ENCODE data around the gene ZNF564.
"Not testable (repeated sequence)": the region's sequence is repeated elsewhere in the genome, so short reads cannot be mapped to it uniquely, and the experiment has no call there.

The ZNF564 gene

DNA sequence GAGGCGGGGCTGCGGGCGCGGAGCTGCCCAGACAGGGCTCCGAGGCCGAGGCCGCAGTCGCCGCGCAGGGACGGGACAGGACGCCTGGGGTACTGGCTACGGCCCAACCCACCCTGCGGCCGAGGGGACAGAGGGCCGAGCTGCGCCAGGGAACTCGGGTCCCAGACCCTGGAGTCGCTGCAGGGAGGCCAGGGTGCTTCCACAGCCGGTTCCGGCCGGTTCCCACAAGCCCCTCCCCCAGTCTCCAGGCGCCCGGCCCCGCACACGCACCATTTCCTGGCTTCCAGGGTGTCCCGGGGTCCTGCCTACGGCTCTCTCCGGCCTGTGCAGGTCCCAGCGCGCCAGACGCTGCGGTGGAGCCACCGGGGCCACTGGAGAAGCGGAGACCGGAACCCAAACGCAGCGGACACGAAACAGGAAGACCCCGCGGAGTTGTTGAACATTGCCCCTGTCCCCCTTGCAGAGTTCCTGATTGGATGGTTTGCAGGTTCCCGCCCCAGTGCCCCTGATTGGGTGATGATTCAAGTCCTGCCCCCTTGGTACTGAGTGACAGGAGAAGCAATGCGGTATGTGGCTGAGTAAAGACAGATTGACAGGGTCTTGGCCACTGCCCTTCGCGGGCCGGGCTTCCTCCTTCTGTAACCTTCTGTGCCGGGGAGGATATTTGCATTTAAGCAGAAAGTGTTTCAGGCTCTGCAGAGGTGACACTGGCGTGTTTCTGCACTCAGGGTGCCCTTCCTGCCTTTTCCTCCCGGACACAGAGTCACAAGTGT, at the start of gene ZNF564:
ZNF564 (minus strand) TSS at position 423 of the 773 bp plus-strand sequence; CDS start at position 273, 150 bp downstream.
- DNase-seq (ENCODE audit: low spot score) (peak; percentile 92), FAIRE-seq (no peak)

GRCh38 chr19:12597594-12597993, 46.3 kb upstream of the ZNF564 start:
- DNase-seq (ENCODE audit: low spot score) (no peak), FAIRE-seq (no peak)

- DNase-seq (ENCODE audit: low spot score) (no peak), FAIRE-seq (no peak)
Measured at GRCh38 chr19:12596927-12597548, 45.8 kb upstream of the ZNF564 start.

- FAIRE-seq (no peak), DNase-seq (ENCODE audit: low spot score) (no peak)
Measured at GRCh38 chr19:12596485-12596884, 45.2 kb upstream of the ZNF564 start.

DNA sequence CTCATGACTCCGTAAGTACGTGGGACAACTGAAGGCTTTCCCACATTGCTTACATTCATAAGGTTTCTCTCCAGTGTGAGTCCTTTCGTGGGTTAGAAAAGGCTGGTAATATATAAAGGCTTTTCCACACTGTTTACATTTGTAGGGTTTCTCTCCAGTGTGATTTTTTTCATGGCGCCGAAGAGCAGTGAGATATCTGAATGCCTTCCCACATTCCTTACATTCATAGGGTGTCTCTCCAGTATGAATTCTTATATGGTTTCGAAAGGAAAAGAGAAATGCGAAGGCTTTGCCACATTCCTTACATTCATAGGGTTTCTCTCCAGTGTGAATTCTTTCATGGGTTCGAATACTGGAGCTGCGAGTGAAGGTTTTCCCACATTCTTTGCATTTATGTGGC, 29.8 kb upstream of the ZNF564 start:
- DNase-seq (ENCODE audit: low spot score) (no peak), FAIRE-seq (no peak)

DNA sequence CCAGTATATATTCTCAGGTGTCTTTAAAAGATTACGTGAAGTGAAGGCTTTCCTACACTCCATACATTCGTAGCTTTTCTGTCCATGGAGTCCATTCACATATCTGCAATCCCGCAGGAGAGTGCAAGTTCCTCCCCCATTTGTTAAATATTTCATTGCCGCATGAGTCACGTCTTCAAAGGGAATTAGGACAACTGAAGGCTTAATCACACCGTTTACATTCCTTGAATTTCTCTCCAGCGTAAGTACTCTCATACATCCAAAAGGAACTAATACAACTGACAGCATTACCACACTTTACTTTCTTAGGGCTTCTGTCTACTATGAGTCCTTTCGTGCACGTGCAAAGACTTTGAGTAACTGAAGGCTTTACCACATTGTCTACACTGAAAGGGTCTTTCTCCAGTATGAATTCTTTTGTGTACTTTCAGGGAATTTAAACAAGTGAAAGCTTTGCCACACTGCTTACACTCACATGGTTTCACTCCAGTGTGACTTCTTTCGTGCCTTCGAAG, 29.0 kb upstream of the ZNF564 start:
- FAIRE-seq (no peak), DNase-seq (ENCODE audit: low spot score) (peak; percentile 54)

- FAIRE-seq (no peak), DNase-seq (ENCODE audit: low spot score) (no peak)
Measured at GRCh38 chr19:12578641-12579040, 27.4 kb upstream of the ZNF564 start.

GRCh38 chr19:12574036-12574435, 22.8 kb upstream of the ZNF564 start:
- DNase-seq (ENCODE audit: low spot score) (no peak), FAIRE-seq (no peak)

DNA sequence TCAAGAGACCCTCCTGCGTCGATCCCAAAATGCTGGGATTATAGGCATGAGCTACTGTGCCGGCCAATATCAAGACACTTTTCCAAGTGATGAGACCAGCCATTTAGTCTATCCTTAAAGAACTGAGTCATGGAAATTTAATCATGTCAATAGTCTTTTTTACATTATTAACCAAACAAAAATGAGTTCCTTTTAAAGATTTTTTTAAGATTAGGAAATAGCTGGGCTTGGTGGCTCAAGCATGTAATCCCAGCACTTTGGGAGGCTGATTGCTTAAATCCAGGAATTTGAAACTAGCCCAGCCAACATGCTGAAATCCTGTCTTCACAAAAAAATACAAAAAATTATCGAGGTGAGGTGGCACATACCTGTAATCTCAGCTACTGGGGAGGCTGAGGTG, 16.7 kb upstream of the ZNF564 start:
- no peak for FAIRE-seq
- no peak for DNase-seq (ENCODE audit: low spot score)

DNA sequence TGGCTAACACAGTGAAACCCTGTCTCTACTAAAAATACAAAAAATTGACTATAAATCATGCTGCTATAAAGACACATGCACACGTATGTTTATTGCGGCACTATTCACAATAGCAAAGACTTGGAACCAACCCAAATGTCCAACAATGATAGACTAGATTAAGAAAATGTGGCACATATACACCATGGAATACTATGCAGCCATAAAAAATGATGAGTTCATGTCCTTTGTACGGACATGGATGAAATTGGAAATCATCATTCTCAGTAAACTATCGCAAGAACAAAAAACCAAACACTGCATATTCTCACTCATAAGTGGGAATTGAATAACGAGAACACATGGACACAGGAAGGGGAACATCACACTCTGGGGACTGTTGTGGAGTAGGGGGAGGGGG, 15.1 kb upstream of the ZNF564 start:
- FAIRE-seq; DNase-seq (ENCODE audit: low spot score): not testable (repeated sequence)

- FAIRE-seq (no peak), DNase-seq (ENCODE audit: low spot score) (peak; percentile 79)
Measured at GRCh38 chr19:12564016-12564664, 12.9 kb upstream of the ZNF564 start.

DNA sequence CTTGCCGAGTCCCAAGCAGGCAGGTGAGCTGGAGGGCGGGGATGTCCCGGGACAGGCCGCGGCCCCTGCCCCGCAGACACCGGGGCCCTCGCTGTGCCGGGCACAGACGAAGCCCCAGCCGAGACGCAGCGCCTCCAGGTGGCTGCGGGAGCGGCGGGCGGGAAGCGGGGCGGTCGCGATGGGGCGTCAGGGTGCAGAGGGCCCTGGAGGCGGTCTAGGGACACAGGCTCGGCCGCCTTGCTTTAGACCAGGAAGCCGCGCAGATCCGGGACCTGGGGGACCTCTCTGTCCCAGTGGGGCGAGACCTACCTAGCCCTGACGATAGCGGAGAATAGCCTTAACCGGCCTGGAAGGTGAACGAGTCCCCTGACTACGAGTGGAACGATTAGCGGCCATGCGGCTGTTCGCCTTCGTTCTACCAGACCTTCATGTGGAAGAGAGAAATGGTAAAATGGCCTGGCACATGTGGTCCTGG, 4.2 kb upstream of the ZNF564 start:
- FAIRE-seq: no peak

GRCh38 chr19:12546903-12547302, 4.4 kb downstream of the ZNF564 start:
- DNase-seq (ENCODE audit: low spot score) (no peak), FAIRE-seq (no peak)

More for the DNA sequence above, 4.2 kb upstream of the ZNF564 start:
- no peak for DNase-seq (ENCODE audit: low spot score)

DNA sequence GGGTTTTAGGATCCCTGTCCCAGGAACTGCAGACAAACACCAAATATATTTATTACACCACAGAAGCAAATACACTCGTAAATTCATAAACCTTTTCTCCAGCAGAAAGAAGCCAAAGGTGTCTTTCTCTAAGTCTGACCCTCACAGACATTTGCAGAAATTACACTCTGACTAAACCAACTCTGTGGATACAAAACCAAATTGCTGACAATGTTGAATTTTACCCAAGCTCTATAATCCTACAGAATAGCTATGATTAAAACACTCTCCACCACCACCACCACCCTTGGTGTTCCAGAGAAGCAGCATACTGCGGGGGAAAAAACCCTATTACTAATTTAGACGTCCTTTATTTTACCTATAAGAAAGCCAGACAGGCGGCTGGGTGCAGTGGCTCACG, 5.2 kb downstream of the ZNF564 start:
- DNase-seq (ENCODE audit: low spot score) (no peak), FAIRE-seq (no peak)

DNA sequence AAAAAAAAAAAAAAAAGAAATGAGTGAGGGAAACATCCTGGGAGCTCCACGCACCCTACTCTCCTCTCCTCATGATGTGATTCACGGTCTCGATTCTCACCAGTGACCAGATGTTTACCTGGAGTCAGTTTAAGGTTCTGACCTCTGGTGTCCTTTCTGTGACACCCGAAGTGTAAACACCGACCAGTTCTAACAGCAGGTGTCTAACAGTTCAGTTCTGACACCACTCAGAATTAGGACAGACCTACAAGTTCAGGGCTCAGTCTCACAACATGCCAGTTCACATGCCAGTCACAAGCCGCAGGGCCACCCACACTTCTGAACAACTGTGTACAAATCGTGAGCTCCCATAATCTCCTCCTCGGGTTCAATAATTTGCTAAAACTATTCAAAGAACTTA, 6.0 kb downstream of the ZNF564 start:
- no peak for DNase-seq (ENCODE audit: low spot score)
- no peak for FAIRE-seq

DNA sequence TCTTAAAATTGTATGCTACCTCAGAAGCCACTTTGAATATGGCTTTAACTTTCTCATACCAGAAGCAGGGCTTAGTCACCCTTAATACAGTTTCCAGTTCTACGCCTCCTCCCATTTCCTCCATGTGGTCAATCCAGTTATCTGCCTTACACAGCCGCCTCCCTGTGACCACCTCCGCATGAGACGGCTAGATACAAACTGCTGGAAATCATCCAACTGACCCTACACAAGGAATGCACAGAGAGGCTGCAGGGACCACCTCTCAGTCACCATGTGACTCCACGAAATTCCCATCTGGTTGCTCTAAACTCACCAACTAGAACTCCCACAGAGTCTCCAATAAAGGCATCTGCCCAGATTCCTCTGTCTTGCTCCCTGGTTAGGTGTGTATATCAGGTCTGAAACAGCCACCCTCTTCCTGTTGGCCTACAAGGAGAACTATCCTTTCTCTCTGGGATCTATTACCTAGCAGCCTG, 6.8 kb downstream of the ZNF564 start:
- no peak for DNase-seq (ENCODE audit: low spot score)
- FAIRE-seq: no peak

DNA sequence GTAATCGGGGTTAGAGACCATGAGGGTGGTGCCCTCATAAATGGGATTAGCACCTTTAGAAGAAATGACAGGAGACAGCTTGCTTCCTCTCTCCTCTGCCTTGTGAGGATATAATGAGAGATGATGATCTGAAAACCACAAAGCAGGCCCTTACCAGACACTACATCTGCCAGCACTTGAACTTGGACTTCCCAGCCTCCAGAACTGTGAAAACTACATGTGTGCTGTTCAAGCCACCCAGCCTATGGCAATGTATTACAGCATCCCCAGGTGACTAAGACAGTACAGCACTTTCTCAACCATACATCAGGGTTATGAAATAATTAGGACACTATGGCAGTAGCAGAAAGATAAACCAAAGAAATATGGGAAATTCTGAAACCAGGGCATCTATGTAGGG, 7.4 kb downstream of the ZNF564 start:
- no peak for FAIRE-seq
- DNase-seq (ENCODE audit: low spot score): no peak

- no peak for FAIRE-seq
- no peak for DNase-seq (ENCODE audit: low spot score)
Measured at GRCh38 chr19:12527034-12527836, 24.0 kb downstream of the ZNF564 start.

DNA sequence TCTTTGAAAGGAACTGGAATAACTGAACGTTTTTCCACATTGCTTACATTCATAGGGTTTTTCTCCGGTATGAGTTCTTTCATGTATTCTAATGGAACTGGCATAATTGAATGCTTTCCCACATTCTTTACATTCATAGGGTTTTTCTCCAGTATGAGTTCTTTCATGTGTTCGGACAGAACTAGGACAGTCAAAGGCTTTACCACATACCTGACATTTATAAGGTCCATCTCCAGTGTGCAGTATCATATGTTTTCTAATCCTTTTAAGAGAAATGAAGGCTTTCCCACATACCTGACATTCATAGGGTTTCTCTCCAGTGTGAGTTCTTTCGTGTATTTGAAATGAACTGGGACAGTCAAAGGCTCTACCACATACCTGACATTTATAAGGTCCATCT, 24.7 kb downstream of the ZNF564 start:
- no peak for FAIRE-seq
- no peak for DNase-seq (ENCODE audit: low spot score)

DNA sequence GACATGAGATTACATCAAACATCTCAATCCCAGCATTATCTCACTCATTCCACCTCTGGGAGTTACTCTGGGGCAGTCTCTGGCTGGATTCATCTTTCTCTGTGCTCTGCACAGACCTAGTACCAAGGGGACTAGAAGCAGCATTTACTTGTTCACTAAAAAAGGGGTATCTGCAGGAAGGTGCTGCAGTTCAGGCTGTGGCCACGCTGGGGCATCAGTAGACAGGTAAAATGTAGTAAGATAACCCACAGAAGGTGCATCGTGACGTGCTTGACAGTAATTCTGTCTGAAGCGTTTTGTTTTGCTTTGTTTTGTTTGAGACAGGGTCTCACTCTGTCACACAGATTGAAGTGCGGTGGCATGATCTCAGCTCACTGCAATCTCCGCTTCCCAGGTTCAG, 29.3 kb downstream of the ZNF564 start:
- no peak for FAIRE-seq
- DNase-seq (ENCODE audit: low spot score): no peak

GRCh38 chr19:12513531-12514061, 37.7 kb downstream of the ZNF564 start:
- FAIRE-seq: no peak

More at GRCh38 chr19:12513531-12514061, 37.7 kb downstream of the ZNF564 start:
- no peak for DNase-seq (ENCODE audit: low spot score)

All from urothelium cell line (cell line).